ENCODE measurements around the gene PPIB. TPM values are rescaled to one million over a fixed set of nuclear protein-coding genes. Genes with fewer than 3 reads are reported as not detected.

Gene PPIB
- total RNA-seq, 1 donor from 2014 or later = 674 TPM

DNA sequence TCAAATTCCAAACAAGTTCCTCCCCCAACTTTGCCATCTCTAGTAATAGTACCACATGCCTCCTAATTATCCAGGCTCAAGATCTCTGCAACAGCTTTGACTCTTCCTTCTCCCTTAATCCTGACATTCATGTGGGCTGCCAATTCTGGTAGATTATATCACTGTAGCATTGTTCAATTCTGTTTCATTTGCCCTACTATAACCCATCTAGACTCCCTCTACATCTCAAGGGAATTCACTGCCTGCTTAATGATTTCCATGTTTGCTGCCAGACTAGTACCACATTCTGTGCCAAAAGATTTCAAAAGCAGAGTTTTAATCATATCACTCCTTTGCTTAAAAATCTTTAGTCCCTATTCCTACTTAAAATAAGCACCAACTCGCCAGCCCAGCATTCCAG, 34.6 kb upstream of the PPIB start:
- H3K36me3 ChIP-seq = peaks cover 5 to 14% of the 10 kb centered on the region in 2 donors
- intact Hi-C loops (cut with DNase I) = no loop called here
- no peak overlapping the region for H3K27ac ChIP-seq
- TF ChIP-seq, protein P1, sequence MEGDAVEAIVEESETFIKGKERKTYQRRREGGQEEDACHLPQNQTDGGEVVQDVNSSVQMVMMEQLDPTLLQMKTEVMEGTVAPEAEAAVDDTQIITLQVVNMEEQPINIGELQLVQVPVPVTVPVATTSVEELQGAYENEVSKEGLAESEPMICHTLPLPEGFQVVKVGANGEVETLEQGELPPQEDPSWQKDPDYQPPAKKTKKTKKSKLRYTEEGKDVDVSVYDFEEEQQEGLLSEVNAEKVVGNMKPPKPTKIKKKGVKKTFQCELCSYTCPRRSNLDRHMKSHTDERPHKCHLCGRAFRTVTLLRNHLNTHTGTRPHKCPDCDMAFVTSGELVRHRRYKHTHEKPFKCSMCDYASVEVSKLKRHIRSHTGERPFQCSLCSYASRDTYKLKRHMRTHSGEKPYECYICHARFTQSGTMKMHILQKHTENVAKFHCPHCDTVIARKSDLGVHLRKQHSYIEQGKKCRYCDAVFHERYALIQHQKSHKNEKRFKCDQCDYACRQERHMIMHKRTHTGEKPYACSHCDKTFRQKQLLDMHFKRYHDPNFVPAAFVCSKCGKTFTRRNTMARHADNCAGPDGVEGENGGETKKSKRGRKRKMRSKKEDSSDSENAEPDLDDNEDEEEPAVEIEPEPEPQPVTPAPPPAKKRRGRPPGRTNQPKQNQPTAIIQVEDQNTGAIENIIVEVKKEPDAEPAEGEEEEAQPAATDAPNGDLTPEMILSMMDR (IDR thresholded peaks at IDR 0.05) = no peak
- H3K4me1 ChIP-seq = no peaks in the 10 kb centered on the region
- no peak for DNase-seq (ENCODE audit: low spot score in 2 of 2)
- H3K4me3 ChIP-seq = no peak overlapping the region
- no peaks in the 10 kb centered on the region for H3K9me3 ChIP-seq
- no peaks in the 10 kb centered on the region for H3K27me3 ChIP-seq

DNA sequence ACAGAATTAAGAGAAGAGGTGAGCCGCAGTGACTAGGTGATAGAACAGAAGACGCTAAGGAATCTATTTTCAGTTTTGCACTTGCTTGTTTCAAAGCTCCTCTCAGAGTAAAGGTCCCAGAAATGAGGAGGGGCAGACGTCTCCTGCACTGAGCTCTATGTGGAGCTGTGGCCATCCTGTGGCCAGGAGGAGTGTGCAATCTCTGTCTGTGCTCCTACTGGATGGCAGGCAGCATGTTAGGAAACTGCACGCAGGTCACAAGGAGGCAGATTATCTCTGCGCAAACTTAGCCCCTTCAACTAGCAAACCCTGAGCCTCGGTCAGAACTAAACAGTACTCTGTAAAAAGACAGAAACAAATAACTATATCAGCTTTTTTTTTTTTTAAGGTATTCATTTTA, 31.1 kb upstream of the PPIB start:
- H3K4me1 ChIP-seq = no peaks in the 10 kb centered on the region
- H3K4me3 ChIP-seq = no peak overlapping the region
- no peak overlapping the region for H3K27ac ChIP-seq
- H3K36me3 ChIP-seq = peaks cover 0 to 11% of the 10 kb centered on the region in 2 donors
- intact Hi-C loops (cut with DNase I) = no loop called here
- H3K27me3 ChIP-seq = no peaks in the 10 kb centered on the region
- TF ChIP-seq, protein P1 (IDR thresholded peaks at IDR 0.05) = no peak
- no peak for DNase-seq (ENCODE audit: low spot score in 2 of 2)
- H3K9me3 ChIP-seq = no peaks in the 10 kb centered on the region

DNA sequence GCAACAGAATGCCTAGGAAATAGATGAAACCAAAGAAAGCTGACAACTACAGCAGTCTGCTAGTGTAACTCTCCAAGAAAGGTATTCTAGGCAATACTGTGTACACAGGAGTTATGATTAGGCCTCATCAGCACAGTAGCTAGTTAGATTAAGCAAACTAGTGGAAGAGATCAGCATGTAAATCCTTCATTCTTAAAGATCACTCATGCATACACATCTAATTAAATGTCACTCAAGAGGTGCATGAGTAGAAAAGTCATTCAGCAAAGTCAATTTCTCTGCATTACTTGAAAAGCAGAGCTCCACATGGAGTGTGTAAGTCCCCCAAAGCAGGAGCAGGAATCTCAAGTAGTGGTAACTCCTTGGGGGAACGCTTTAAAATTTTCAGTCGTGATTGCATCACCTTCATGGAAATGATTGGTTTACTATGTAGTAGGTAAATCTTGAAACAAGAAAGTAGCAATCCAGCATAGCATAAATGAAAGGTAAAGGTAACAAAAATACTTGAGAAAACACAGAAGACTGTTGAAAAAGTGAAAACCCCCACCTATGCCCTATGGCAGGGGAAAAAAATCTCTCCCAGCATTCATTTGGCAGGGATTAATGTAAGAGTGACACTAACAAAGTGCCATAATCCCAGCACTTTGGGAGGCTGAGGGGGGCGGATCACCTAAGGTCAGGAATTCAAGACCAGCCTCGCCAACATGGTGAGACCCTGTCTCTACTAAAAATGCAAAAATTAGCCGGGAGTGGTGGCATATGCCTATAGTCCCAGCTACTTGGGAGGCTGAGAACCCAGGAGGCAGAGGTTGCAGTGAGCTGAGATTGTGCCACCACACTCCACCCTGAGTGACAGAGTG, 29.4 kb upstream of the PPIB start:
- intact Hi-C loops (cut with DNase I) = no loop called here
- TF ChIP-seq, protein P1 (IDR thresholded peaks at IDR 0.05) = no peak

DNA sequence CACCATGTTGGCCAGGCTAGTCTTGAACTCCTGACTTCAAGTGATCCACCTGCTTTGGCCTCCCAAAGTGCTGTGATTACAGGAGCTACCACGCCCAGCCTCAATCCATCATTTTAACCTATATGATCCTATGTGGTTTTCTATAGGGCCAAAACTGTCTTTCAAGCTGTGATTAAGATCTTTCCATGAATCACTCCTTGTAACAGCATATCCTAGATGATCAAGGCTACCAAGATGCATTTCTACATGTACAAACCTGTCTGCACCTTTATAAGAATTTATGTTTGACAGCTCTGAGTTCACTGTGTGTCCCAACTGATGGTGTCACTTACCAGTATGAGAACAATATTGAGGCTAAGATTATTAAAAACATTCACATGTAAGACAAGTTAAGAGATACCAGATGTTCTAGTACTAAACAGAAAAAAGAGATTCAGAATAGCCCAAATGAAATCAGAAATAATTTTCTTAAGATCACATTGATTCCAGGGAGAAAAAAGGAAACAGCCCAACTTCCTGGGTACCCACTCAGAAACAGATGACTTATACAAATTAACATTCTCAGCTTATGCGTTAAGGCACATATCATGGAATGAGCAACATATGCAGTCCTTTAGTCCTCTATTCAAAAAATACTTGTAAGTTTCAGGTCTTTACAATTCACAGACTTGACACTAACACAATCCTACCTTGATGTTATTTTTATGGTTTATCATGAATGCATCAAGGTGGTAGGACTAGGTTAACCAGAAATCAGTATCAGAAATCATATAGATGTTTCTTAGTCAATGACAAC, 24.8 kb upstream of the PPIB start:
- no peak for DNase-seq (ENCODE audit: low spot score in 2 of 2)
- Histone ChIP-seq H3K9me3 (no peaks in the 10 kb centered on the region), H3K4me3 (no peak overlapping the region), H3K4me1 (no peaks in the 10 kb centered on the region), H3K36me3 (peaks cover 0 to 33% of the 10 kb centered on the region in 2 donors), H3K27ac (no peak overlapping the region), H3K27me3 (no peaks in the 10 kb centered on the region)
- TF ChIP-seq, protein P1 (IDR thresholded peaks at IDR 0.05) = no peak
- intact Hi-C loops (cut with DNase I) = no loop called here

More for the DNA sequence above, 29.4 kb upstream of the PPIB start:
- Histone ChIP-seq H3K9me3 (no peaks in the 10 kb centered on the region), H3K27me3 (no peaks in the 10 kb centered on the region), H3K27ac (no peak overlapping the region), H3K4me1 (no peaks in the 10 kb centered on the region), H3K4me3 (no peak overlapping the region), H3K36me3 (peaks cover 0 to 17% of the 10 kb centered on the region in 2 donors)
- no peak for DNase-seq (ENCODE audit: low spot score in 2 of 2)

DNA sequence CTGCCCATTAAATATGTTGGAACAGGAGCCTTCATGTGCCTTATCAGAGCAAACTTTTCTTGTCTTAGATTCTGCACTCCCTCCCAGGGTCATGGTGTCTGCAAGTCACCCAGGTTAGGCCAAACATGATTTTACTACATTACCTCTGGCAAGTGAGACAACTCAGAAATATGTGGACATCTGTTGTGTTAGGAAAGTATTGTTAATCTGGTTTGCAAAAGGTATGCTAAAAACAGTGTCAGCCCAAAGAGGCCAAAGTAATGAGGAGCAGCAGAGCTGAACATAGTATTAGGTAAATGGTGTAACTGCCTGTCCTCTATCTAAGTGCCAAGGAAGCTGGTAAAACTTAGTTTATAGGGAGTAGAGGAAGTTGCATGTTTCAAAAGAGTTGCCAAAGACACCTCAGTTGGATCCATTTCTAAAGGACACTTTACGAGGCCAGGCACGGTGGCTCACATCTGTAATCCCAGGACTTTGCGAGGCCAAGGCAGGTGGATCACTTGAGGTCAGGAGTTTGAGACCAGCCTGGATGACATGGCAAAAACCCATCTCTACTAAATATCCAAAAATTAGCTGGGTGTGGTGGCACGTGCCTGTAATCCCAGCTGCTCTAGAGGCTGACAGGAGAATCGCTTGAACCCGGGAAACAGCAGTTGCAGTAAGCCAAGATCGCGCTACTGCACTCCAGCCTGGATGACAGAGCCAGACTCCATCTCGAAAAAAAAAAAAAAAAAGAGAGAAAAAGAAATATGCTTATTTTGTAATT, 22.5 kb upstream of the PPIB start:
- H3K27me3 ChIP-seq = no peaks in the 10 kb centered on the region
- intact Hi-C loops (cut with DNase I) = no loop called here
- no peaks in the 10 kb centered on the region for H3K9me3 ChIP-seq
- no peaks in the 10 kb centered on the region for H3K4me1 ChIP-seq
- no peak overlapping the region for H3K4me3 ChIP-seq
- DNase-seq (ENCODE audit: low spot score in 2 of 2) = no peak
- H3K36me3 ChIP-seq = peaks cover 0 to 33% of the 10 kb centered on the region in 2 donors
- TF ChIP-seq, protein P1 (IDR thresholded peaks at IDR 0.05) = no peak
- H3K27ac ChIP-seq = no peak overlapping the region
